Activated CD4-positive, alpha-beta T cell treated with anti-CD3 and anti-CD28 coated beads, Interleukin-2, amount 50 U/mL, for 24 hours (primary cell): ENCODE results near the gene MMP24.
"Not testable (repeated sequence)": the region's sequence is repeated elsewhere in the genome, so short reads cannot be mapped to it uniquely, and the experiment has no call there.

Experiments used
- DNase-seq, 2 donors: peaks; one replicate each; pipeline ENCODE4 v3.0.0-alpha.2; 2020; ENCODE audit warnings: low read depth in 1 of 2, low spot score in 1 of 2

The MMP24 gene

GRCh38 chr20:35305682-35306556 is 79.4 kb downstream of the MMP24 start:
- peak; percentile 35 to 80 for DNase-seq

GRCh38 chr20:35306931-35307517 is 80.5 kb downstream of the MMP24 start:
- DNase-seq, result no peak

- no peak for DNase-seq
These were observed 81.5 kb downstream of the MMP24 start for GRCh38 chr20:35307666-35308653.

GRCh38 chr20:35311409-35311808 is 84.9 kb downstream of the MMP24 start:
- DNase-seq, result peak; percentile 21 to 52

GRCh38 chr20:35311822-35312221 is 85.3 kb downstream of the MMP24 start:
- DNase-seq, result no peak

GRCh38 chr20:35312318-35312717 is 85.8 kb downstream of the MMP24 start:
- no peak for DNase-seq

- DNase-seq, result no peak
These were observed 88.5 kb downstream of the MMP24 start for GRCh38 chr20:35314816-35315631.

- DNase-seq, result not testable (repeated sequence)
These were observed 89.1 kb downstream of the MMP24 start for GRCh38 chr20:35315632-35316020.

- no peak for DNase-seq
These were observed 89.6 kb downstream of the MMP24 start for GRCh38 chr20:35316086-35316485.

- no peak for DNase-seq
These were observed 91.1 kb downstream of the MMP24 start for GRCh38 chr20:35317416-35318210.

- no peak for DNase-seq
These were observed 92.1 kb downstream of the MMP24 start for GRCh38 chr20:35318502-35319157.

GRCh38 chr20:35319192-35319870 is 92.8 kb downstream of the MMP24 start:
- DNase-seq, result no peak

- no peak for DNase-seq
These were observed 93.3 kb downstream of the MMP24 start for GRCh38 chr20:35319871-35320197.

GRCh38 chr20:35320396-35321126 is 94.1 kb downstream of the MMP24 start:
- no peak for DNase-seq

- no peak for DNase-seq
These were observed 98.9 kb downstream of the MMP24 start for GRCh38 chr20:35325401-35325800.

- no peak for DNase-seq
These were observed 99.7 kb downstream of the MMP24 start for GRCh38 chr20:35326021-35326739.
